ENCODE data around the gene QKI.

The QKI gene

GRCh38 chr6:163414117-163414945, at the start of gene QKI:
TSS of gene QKI (plus strand) at chr6:163414718. CDS start at chr6:163415194, 476 bp downstream.
- Histone ChIP-seq H3K4me1 (ENCODE audit: insufficient read depth, low read length) (peaks cover 5% of the 10 kb centered on the region), H2AFZ (ENCODE audit: low read depth, low read length) (peak within 1 kb of the TSS; percentile 74), H3K9me3 (ENCODE audit: low read length) (peaks cover 2% of the 10 kb centered on the region), H3K27me3 (ENCODE audit: insufficient read depth, low read length) (no peaks in the 10 kb centered on the region), H3K36me3 (ENCODE audit: insufficient read depth, low read length) (no peaks in the 10 kb centered on the region), H3K4me3 (ENCODE audit: low read length) (peak within 1 kb of the TSS; percentile 99)

- H3K9me3 ChIP-seq (ENCODE audit: low read length): no peaks in the 10 kb centered on the region
- H3K27me3 ChIP-seq (ENCODE audit: insufficient read depth, low read length): no peaks in the 10 kb centered on the region
- no peaks in the 10 kb centered on the region for H3K36me3 ChIP-seq (ENCODE audit: insufficient read depth, low read length)
- H3K4me1 ChIP-seq (ENCODE audit: insufficient read depth, low read length): peaks cover 25% of the 10 kb centered on the region
- no peak overlapping the region for H2AFZ ChIP-seq (ENCODE audit: low read depth, low read length)
- H3K4me3 ChIP-seq (ENCODE audit: low read length): no peak overlapping the region
These were observed 48.2 kb upstream of the QKI start for GRCh38 chr6:163366288-163366687.

GRCh38 chr6:163367497-163368183, 46.9 kb upstream of the QKI start:
- H3K27me3 ChIP-seq (ENCODE audit: insufficient read depth, low read length): no peaks in the 10 kb centered on the region
- no peak overlapping the region for H2AFZ ChIP-seq (ENCODE audit: low read depth, low read length)
- H3K9me3 ChIP-seq (ENCODE audit: low read length): no peaks in the 10 kb centered on the region
- H3K4me3 ChIP-seq (ENCODE audit: low read length): no peak overlapping the region
- H3K4me1 ChIP-seq (ENCODE audit: insufficient read depth, low read length): peaks cover 14% of the 10 kb centered on the region
- H3K36me3 ChIP-seq (ENCODE audit: insufficient read depth, low read length): no peaks in the 10 kb centered on the region

- Histone ChIP-seq H3K4me3 (ENCODE audit: low read length) (no peak overlapping the region), H3K4me1 (ENCODE audit: insufficient read depth, low read length) (peaks cover 11% of the 10 kb centered on the region), H3K9me3 (ENCODE audit: low read length) (no peaks in the 10 kb centered on the region), H3K36me3 (ENCODE audit: insufficient read depth, low read length) (no peaks in the 10 kb centered on the region), H2AFZ (ENCODE audit: low read depth, low read length) (no peak overlapping the region), H3K27me3 (ENCODE audit: insufficient read depth, low read length) (no peaks in the 10 kb centered on the region)
These were observed 45.4 kb upstream of the QKI start for GRCh38 chr6:163369141-163369540.

GRCh38 chr6:163369628-163370365, 44.7 kb upstream of the QKI start:
- no peaks in the 10 kb centered on the region for H3K36me3 ChIP-seq (ENCODE audit: insufficient read depth, low read length)
- no peak overlapping the region for H2AFZ ChIP-seq (ENCODE audit: low read depth, low read length)
- peaks cover 11% of the 10 kb centered on the region for H3K4me1 ChIP-seq (ENCODE audit: insufficient read depth, low read length)
- no peaks in the 10 kb centered on the region for H3K9me3 ChIP-seq (ENCODE audit: low read length)
- no peaks in the 10 kb centered on the region for H3K27me3 ChIP-seq (ENCODE audit: insufficient read depth, low read length)
- no peak overlapping the region for H3K4me3 ChIP-seq (ENCODE audit: low read length)

GRCh38 chr6:163370464-163371117, 43.9 kb upstream of the QKI start:
- Histone ChIP-seq H3K4me3 (ENCODE audit: low read length) (no peak overlapping the region), H3K9me3 (ENCODE audit: low read length) (no peaks in the 10 kb centered on the region), H3K4me1 (ENCODE audit: insufficient read depth, low read length) (peaks cover 11% of the 10 kb centered on the region), H3K27me3 (ENCODE audit: insufficient read depth, low read length) (no peaks in the 10 kb centered on the region), H3K36me3 (ENCODE audit: insufficient read depth, low read length) (no peaks in the 10 kb centered on the region), H2AFZ (ENCODE audit: low read depth, low read length) (peak overlapping the region; percentile 40)

- H3K4me3 ChIP-seq (ENCODE audit: low read length): no peak overlapping the region
- H3K4me1 ChIP-seq (ENCODE audit: insufficient read depth, low read length): peaks cover 11% of the 10 kb centered on the region
- H2AFZ ChIP-seq (ENCODE audit: low read depth, low read length): peak overlapping the region; percentile 40
- H3K36me3 ChIP-seq (ENCODE audit: insufficient read depth, low read length): no peaks in the 10 kb centered on the region
- H3K27me3 ChIP-seq (ENCODE audit: insufficient read depth, low read length): no peaks in the 10 kb centered on the region
- no peaks in the 10 kb centered on the region for H3K9me3 ChIP-seq (ENCODE audit: low read length)
These were observed 43.4 kb upstream of the QKI start for GRCh38 chr6:163371129-163371528.

- H3K9me3 ChIP-seq (ENCODE audit: low read length): no peaks in the 10 kb centered on the region
- no peak overlapping the region for H2AFZ ChIP-seq (ENCODE audit: low read depth, low read length)
- H3K36me3 ChIP-seq (ENCODE audit: insufficient read depth, low read length): no peaks in the 10 kb centered on the region
- H3K4me1 ChIP-seq (ENCODE audit: insufficient read depth, low read length): peaks cover 11% of the 10 kb centered on the region
- no peak overlapping the region for H3K4me3 ChIP-seq (ENCODE audit: low read length)
- H3K27me3 ChIP-seq (ENCODE audit: insufficient read depth, low read length): no peaks in the 10 kb centered on the region
These were observed 41.3 kb upstream of the QKI start for GRCh38 chr6:163373240-163373639.

- H3K4me3 ChIP-seq (ENCODE audit: low read length): no peak overlapping the region
- no peaks in the 10 kb centered on the region for H3K9me3 ChIP-seq (ENCODE audit: low read length)
- H3K27me3 ChIP-seq (ENCODE audit: insufficient read depth, low read length): no peaks in the 10 kb centered on the region
- H3K4me1 ChIP-seq (ENCODE audit: insufficient read depth, low read length): peaks cover 11% of the 10 kb centered on the region
- no peaks in the 10 kb centered on the region for H3K36me3 ChIP-seq (ENCODE audit: insufficient read depth, low read length)
- H2AFZ ChIP-seq (ENCODE audit: low read depth, low read length): no peak overlapping the region
These were observed 39.2 kb upstream of the QKI start for GRCh38 chr6:163375361-163375760.

GRCh38 chr6:163376187-163376586, 38.3 kb upstream of the QKI start:
- Histone ChIP-seq H3K36me3 (ENCODE audit: insufficient read depth, low read length) (no peaks in the 10 kb centered on the region), H2AFZ (ENCODE audit: low read depth, low read length) (no peak overlapping the region), H3K4me3 (ENCODE audit: low read length) (no peak overlapping the region), H3K4me1 (ENCODE audit: insufficient read depth, low read length) (peaks cover 4% of the 10 kb centered on the region), H3K27me3 (ENCODE audit: insufficient read depth, low read length) (no peaks in the 10 kb centered on the region), H3K9me3 (ENCODE audit: low read length) (no peaks in the 10 kb centered on the region)

- Histone ChIP-seq H3K36me3 (ENCODE audit: insufficient read depth, low read length) (no peaks in the 10 kb centered on the region), H3K27me3 (ENCODE audit: insufficient read depth, low read length) (no peaks in the 10 kb centered on the region), H3K4me3 (ENCODE audit: low read length) (no peak overlapping the region), H3K4me1 (ENCODE audit: insufficient read depth, low read length) (peaks cover 4% of the 10 kb centered on the region), H3K9me3 (ENCODE audit: low read length) (no peaks in the 10 kb centered on the region), H2AFZ (ENCODE audit: low read depth, low read length) (no peak overlapping the region)
These were observed 37.0 kb upstream of the QKI start for GRCh38 chr6:163377561-163377960.

- Histone ChIP-seq H3K4me3 (ENCODE audit: low read length) (no peak overlapping the region), H3K9me3 (ENCODE audit: low read length) (no peaks in the 10 kb centered on the region), H3K36me3 (ENCODE audit: insufficient read depth, low read length) (no peaks in the 10 kb centered on the region), H3K27me3 (ENCODE audit: insufficient read depth, low read length) (no peaks in the 10 kb centered on the region), H3K4me1 (ENCODE audit: insufficient read depth, low read length) (peaks cover 4% of the 10 kb centered on the region), H2AFZ (ENCODE audit: low read depth, low read length) (no peak overlapping the region)
These were observed 34.3 kb upstream of the QKI start for GRCh38 chr6:163380216-163380615.
